GM19035 (cell line): ENCODE results near the gene SH3GL3.

ENCODE experiments used
- ATAC-seq: cut with Tn5 transposase; IDR thresholded peaks from one replicate; pipeline ENCODE4 v1.9.1; 2021; ENCODE audit not compliant: unreplicated experiment

The SH3GL3 gene

DNA sequence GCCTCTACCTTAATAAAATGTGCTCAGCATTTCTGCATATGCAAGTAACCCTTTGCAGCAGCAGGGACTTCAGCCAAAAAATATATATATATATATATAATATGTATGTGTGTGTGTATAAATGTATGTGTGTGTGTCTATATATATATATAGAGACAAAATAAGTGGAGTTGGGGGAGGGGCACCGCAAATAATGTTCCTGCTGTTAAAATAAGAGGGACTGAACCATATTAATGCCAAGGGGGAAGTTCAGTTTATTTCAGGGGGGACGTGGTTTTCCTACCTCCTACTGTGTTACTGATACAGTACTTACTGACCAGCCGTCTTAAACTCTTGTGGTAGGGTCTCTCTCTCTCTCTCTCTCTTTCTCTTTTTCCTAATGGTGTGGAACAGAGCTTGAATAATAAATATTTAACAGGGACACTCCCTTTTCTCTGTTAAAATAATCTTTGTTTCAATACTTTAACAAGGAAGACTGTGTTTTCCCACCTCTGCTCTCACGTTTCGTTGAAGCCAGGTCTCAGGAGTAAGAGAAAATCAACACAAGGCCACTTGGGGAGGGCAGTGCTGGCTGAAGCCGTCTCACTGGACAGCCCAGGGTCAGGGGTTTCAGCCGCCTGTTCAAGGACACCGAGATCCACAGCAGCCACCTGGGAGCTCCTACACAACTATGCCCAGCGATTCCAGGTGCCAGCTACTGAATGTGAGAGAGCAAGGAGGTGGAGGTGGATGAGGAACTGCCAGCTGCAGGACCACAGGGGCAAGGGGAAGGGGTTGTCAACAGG is 164.0 kb downstream of the SH3GL3 start:
- ATAC-seq: no peak

DNA sequence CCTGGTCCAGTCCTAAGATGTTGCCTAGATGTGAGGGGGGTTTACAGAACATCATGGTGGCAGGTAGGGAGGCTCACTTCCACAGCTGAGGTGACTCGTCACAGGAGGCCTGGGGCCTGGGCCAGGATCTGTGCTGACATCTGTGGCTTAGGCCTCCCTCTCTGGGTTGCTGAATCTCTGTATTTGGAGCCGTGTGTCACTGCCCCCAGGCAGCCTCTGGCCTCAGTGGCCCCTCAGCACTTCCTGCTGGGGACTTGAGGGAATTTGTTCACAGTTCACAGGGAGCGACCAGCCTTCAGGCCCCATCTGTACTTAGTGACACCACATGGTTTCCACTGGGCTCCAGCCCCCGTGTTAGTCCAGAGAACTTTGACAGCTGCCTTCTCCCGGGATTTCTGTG is 165.1 kb downstream of the SH3GL3 start:
- ATAC-seq: no peak

GRCh38 chr15:83612898-83613635 is 165.9 kb downstream of the SH3GL3 start:
- no peak for ATAC-seq

DNA sequence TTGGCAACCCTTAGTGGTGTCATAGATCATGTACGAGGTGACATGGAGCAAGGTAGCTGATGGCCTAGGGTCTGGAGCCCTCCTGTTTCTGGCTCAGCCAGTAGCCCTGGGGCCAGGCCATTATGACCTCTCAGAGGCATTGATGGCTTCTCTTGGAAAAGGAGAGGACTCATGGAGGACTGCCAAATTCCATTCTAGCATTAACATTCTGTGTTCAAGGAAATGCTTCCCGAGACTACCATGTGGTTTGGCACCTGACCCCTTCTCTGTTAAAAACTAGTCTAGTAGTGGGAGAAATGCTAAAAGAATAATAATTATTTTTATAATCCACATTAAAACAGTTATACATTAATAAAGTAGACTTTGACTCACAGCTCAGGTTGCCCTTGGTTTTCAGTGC is 166.6 kb downstream of the SH3GL3 start:
- ATAC-seq: no peak

- ATAC-seq: no peak
These were observed 169.7 kb downstream of the SH3GL3 start for GRCh38 chr15:83616840-83617239.

- no peak for ATAC-seq
These were observed 179.1 kb downstream of the SH3GL3 start for GRCh38 chr15:83626171-83626802.

- no peak for ATAC-seq
These were observed 184.4 kb downstream of the SH3GL3 start for GRCh38 chr15:83631534-83631933.

- no peak for ATAC-seq
These were observed 196.1 kb downstream of the SH3GL3 start for GRCh38 chr15:83643201-83643600.

DNA sequence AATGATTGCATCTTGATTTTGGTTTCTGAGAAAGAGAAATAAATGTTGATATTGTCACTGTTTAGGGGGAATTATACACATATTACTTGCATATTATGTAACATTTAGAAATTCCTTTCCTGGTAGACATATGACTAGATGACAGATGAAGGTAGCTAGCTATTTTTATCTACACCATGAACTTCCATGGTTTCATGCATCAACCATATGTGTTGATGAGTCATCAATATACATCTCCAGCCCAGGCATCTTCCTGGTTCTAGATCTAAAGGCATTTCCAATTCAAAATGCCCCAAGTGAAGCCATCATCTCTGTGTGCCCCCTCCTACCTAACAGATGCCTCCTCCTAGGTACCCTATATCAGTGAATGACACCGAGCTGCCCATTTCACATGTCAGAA is 197.3 kb downstream of the SH3GL3 start:
- no peak for ATAC-seq

DNA sequence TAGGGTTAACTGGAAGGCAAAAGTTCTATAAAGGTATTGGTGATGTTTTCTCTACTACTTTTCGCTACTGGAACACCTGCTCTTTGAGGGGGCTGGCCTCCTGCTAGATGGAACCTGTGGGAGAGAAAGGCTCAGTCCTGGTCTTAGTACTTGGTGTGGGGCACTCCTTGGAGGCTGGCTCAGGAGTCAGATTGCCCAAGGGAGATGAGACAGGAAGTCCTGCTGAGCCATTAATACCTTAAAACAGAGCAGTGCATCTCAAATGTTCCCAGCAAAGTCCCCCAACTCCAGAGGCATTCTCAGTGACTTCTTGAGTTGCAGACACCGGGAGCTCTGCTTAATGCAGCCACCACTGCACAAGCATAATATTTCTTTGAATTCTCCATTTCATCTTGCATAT is 203.7 kb downstream of the SH3GL3 start:
- no peak for ATAC-seq

DNA sequence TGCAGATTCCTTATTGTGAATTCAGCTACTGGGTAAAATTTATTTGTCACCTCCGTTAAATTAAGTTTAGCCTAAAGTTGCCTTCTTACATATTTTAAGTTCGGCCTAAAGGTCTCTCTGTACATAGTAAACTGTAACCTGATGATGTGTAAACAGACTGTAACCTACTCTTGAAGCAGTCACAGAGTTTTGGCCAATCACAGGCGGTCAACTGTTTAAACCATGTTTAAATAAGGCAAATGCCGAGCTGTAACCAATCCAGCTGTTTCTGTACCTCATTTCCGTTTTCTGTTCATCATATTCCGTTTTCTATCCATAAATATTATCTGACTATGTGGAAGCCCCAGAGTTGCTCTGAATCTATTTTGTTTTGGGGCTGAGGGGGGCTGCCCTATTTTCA is 204.4 kb downstream of the SH3GL3 start:
- ATAC-seq: no peak

DNA sequence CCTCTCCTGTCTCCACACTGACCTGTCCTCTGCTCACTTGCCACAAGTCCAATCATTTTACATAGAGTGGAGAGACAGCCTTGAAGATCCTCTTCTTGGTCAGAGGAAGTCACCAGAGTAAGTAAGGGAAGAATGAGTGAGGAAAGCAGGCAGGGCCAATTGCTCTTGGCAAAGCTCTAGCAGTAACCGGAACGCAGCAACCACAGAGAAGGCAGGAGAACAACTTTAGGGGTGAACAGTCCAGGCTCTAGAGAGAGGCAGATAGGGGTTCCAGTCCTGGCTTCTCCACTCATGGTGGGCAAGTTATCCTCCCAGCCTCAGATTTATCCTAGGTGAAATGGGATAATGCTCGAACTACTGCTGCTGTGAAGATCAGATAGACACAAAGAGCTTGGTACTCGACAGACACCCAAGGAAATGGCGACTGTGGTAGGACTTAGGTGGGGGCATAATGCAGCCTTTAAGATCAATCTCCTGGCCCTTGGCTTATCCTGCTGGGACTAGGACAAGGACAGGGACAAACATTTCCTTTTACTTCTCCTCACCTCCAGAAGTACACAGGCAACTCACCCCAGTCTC is 205.6 kb downstream of the SH3GL3 start:
- no peak for ATAC-seq

DNA sequence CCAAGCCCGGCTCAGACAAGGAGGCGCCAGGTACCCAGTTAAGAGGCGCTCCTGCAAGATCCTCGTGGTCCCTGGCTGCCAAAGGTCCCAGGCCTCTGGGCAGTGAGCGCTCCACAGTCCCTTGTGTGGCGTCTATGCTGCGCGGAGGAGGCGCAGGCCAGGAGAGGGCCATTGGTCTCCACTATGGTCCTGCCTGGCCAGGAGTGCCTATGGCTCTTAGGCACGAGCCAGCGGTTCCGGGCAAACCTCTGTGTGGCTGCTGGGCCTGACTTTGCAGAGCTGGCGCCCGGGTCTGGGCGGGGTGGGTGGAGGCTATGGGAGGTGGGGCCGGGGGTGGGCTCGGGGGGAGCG is 206.1 kb downstream of the SH3GL3 start:
- ATAC-seq: no peak

DNA sequence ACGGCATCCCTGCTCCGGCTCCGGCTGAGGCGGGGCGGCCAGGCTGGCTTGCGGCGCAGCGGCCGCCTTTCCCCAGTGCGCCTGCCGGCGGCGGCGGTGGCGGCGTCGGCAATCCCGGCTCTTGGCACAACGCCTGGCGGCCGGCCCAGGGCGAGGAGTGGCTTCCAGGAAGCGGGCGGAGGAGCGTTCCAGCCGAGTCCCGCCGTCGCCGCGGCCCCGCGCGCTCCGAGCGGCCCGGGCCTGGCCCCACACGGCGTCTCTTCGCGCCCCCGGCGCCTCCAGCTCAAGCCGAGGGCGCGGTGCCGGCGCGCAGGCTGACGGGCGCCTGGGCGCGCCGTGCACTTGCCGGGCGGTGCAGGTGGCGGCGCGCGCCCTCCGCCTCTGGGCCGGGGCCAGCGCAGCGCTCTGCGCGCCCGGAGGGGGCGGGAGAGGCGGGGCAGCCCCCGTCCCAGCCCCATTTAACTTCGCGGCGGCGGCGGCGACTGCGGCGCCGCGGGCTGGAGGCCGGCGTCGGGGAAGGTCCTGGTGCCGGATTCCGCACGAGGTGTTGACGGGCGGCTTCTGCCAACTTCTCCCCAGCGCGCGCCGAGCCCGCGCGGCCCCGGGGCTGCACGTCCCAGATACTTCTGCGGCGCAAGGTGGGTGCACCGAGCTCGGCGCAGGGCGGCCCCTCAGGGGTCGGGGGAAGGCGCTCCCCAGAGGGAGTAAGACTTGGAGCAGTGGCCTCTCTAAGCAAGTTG is 206.7 kb downstream of the SH3GL3 start, which contains the start of gene ADAMTSL3:
ADAMTSL3 (plus strand) TSS at position 485 of the 740 bp plus-strand sequence. CDS start 1,639 bp downstream, outside the sequence.
- no peak for ATAC-seq

- no peak for ATAC-seq
These were observed 207.5 kb downstream of the SH3GL3 start for GRCh38 chr15:83654379-83655236.

- ATAC-seq: no peak
These were observed 208.1 kb downstream of the SH3GL3 start for GRCh38 chr15:83655237-83655616.

DNA sequence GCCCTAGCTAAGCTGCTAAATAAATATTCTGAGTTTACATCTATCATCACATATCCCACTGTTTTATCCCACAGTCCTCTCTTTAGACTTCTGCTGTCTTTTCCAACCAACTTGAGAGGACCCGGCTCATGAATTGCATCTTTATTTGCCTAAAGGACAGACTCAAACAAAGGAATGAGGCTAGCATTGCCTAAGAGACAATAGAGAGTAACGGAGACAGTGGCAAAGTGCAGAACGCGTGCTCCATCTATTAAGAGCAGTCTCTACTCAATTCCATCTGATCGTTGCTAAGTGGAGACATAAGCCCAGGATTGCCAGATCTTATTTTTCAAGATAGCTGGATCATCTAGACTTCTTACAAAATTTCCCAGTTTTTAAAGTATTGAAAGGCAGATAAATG is 209.1 kb downstream of the SH3GL3 start:
- ATAC-seq: no peak

DNA sequence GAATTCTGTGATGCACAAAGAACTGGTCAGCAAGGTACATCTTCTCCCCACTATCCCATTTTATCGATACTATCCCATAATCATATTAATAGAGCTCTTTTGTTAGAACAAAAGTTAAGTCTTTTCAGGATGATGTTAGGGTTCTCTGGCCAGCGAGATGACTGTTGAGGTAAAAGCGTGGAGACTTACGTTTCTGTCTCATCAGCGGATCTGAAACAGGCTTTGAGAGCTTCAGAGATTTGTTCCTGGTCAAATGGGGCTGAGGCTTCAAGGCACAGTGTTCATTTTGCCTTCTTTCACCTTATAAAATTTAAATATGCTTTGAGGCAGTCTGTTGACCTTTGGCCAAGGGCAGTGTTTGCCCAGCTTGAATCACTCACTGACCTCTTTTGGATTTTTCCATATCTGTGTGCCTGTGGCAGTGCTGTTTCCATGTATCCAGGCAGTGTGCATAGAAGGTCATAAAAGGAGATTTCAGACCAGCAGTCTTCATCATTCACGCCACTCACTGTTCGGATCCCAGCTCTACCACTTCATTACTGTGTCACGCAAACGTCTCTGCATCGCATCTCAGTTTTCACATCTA is 209.9 kb downstream of the SH3GL3 start:
- no peak for ATAC-seq

DNA sequence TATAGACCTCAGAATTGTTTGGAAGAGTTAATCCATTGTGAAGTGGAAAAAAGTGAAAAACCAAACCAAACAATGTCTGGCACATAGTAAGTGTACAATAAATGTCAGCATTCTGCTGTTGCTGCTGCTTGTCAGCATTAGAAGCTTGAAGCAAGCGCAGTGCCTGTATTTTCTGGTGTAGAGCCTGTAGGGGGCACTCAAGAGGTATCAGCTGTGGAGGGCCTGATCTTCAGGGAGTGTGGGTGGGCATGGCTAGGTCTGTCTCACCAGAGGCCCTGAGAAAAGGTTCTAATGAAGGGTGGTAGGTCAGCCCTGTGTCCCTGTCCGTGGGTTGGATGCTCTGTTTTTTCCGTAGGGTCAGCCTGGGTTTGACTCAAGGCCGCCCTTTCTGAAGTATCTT is 210.4 kb downstream of the SH3GL3 start:
- ATAC-seq: no peak
